ENCODE data around the gene SYNDIG1. TPM values are rescaled to one million over a fixed set of nuclear protein-coding genes. Genes with fewer than 3 reads are reported as not detected.

The SYNDIG1 gene
- total RNA-seq, 1 donor from 2014 or later = 13.7 TPM

DNA sequence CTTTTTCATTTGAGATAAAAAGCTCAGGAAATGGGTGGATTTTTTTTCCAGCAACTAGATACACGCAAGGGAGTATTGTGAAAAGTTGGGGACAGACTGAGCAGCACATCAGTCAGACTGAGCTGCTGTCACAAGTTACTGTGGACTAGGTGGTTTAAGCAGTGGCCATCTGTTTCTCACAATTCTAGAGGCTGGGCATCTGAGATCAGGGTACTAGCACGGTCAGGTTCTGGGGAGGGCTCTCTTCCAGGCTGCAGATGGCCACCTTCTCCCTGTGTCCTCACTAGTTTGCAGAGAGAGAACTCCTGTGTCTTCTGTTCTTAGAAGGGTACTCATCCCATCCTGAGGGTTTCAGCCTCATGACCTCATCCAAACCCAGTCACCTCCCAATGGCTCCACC, 178.3 kb downstream of the SYNDIG1 start:
- H3K9me3 ChIP-seq = peaks cover 0 to 6% of the 10 kb centered on the region in 2 donors
- no peak for DNase-seq (ENCODE audit: low spot score in 2 of 2)
- intact Hi-C loops (cut with DNase I) = no loop called here
- H3K27ac ChIP-seq = no peak overlapping the region
- no peaks in the 10 kb centered on the region for H3K4me1 ChIP-seq
- TF ChIP-seq, protein P1, sequence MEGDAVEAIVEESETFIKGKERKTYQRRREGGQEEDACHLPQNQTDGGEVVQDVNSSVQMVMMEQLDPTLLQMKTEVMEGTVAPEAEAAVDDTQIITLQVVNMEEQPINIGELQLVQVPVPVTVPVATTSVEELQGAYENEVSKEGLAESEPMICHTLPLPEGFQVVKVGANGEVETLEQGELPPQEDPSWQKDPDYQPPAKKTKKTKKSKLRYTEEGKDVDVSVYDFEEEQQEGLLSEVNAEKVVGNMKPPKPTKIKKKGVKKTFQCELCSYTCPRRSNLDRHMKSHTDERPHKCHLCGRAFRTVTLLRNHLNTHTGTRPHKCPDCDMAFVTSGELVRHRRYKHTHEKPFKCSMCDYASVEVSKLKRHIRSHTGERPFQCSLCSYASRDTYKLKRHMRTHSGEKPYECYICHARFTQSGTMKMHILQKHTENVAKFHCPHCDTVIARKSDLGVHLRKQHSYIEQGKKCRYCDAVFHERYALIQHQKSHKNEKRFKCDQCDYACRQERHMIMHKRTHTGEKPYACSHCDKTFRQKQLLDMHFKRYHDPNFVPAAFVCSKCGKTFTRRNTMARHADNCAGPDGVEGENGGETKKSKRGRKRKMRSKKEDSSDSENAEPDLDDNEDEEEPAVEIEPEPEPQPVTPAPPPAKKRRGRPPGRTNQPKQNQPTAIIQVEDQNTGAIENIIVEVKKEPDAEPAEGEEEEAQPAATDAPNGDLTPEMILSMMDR (IDR thresholded peaks at IDR 0.05) = no peak
- H3K27me3 ChIP-seq = no peaks in the 10 kb centered on the region
- H3K4me3 ChIP-seq = no peak overlapping the region
- H3K36me3 ChIP-seq = no peaks in the 10 kb centered on the region

DNA sequence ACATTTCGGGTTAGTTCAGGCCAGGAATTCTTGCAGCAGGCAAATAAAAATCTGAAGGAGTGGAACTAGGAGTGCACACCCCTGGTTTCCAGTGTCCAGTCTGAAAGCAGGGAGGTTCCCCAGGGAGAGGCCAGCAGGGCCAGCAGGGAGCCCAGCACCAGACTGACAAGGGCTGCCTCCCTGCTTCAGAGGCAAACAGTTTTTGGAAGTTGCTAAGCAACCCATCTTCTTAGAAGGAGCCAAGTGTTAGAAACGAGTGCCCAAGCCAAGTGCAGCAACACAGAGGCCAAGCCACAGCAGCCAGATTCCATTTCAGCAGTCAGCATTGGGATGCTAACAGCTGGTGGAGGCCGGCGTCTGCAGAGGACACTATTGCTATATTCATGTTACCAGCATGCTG, 179.1 kb downstream of the SYNDIG1 start:
- Histone ChIP-seq H3K27ac (no peak overlapping the region), H3K4me3 (no peak overlapping the region), H3K4me1 (no peaks in the 10 kb centered on the region), H3K27me3 (no peaks in the 10 kb centered on the region), H3K36me3 (no peaks in the 10 kb centered on the region), H3K9me3 (no peaks in the 10 kb centered on the region)
- intact Hi-C loops (cut with DNase I) = no loop called here
- TF ChIP-seq, protein P1 (IDR thresholded peaks at IDR 0.05) = no peak
- DNase-seq (ENCODE audit: low spot score in 2 of 2) = no peak

DNA sequence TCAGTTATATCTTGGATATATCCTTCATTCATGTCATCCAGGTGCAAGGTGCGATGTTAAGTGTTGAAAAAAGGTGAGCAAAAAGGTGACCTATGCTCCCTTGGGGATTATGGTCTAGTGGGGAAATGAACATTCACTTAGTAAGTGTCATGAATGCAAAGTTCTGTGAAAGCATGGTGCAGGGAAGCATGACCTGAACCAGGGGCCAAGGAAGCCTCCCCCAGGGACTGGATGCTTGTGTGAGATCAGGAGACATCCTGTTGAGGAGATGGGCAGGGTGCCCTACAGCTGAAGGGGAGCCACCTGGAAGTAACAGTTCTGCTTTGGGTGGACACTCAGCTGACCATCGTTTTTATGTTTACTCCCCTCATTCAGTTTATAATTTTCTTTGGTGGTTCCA, 179.5 kb downstream of the SYNDIG1 start:
- H3K4me1 ChIP-seq = no peaks in the 10 kb centered on the region
- intact Hi-C loops (cut with DNase I) = no loop called here
- DNase-seq (ENCODE audit: low spot score in 2 of 2) = no peak
- no peaks in the 10 kb centered on the region for H3K9me3 ChIP-seq
- H3K27me3 ChIP-seq = no peaks in the 10 kb centered on the region
- TF ChIP-seq, protein P1 (IDR thresholded peaks at IDR 0.05) = no peak
- H3K27ac ChIP-seq = no peak overlapping the region
- H3K4me3 ChIP-seq = no peak overlapping the region
- H3K36me3 ChIP-seq = no peaks in the 10 kb centered on the region

DNA sequence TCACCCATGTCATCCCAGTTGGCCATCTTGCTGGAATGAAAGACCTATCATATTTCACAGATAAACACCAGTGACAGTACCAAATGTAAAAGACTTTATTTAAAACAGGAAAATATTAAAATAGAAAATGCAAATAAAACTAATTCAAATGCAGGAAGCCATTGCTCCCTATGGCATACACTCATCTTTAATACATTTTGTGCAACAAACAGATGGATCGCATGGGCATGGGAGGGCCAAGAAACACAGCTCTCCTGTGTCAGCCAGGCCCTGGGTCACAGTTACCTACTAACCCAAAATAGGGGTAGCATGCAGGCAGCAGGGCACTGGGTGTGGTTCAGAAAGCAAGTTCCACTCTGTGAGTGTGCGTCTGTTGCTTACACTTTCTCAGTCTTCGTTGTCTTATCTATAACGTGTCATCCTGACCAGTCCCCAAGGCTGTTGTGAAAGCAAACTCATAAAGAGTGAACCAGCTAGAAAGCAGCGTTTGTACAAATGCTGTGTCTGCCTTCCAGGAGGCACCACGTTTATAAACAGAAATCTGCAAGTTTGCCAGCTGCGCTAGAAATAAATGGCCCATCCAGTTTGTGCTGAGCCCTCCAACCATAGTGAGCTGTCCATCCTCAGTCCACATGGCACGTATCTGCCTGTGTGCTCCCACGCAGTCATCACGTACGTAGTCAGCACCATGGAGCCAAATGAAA, 180.5 kb downstream of the SYNDIG1 start:
- no peak overlapping the region for H3K27ac ChIP-seq
- TF ChIP-seq, protein P1 (IDR thresholded peaks at IDR 0.05) = no peak
- H3K4me1 ChIP-seq = no peaks in the 10 kb centered on the region
- DNase-seq (ENCODE audit: low spot score in 2 of 2) = no peak
- no peaks in the 10 kb centered on the region for H3K27me3 ChIP-seq
- no peaks in the 10 kb centered on the region for H3K36me3 ChIP-seq
- no peaks in the 10 kb centered on the region for H3K9me3 ChIP-seq
- intact Hi-C loops (cut with DNase I) = no loop called here
- H3K4me3 ChIP-seq = peak overlapping the region in 1 of 2 donors; percentile 24

DNA sequence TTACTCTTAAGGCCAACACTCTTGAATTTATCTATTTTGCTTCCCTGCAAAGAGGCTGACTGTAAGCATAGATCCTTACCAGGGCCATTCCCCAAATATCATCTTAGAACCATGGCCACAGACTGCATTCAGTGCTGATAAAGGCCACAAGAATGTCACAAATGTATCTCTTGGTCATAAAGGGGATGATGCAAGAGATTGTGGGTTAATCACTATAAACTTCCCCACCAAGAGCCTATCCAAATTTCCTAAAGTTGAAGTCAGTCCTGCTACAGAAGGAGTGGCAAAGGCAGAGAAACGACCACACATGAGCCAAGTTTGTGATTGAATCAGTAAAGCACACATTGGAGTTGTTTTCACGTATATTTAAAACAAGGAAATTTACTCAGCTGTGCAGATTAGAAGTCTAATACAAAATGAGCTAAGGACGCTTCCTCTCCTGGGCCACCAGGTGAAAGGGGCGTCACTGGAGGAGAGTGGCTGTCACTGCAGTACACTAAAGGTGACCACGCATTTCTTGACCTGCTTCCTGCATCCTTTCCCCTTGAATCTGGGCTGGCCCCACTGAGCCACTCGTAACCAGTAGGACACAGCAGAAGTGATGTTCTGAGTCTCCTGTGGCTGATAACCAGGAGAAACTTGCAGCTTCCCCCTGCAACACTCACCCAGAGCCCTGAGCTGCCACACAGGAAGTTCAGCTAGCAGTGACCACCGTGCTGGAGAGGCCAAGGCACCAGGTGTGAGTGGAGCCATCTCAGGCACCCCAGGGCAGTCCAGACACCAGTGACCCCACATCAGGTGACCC, 181.9 kb downstream of the SYNDIG1 start:
- Histone ChIP-seq H3K4me1 (no peaks in the 10 kb centered on the region), H3K4me3 (no peak overlapping the region), H3K27ac (no peak overlapping the region), H3K9me3 (no peaks in the 10 kb centered on the region), H3K36me3 (no peaks in the 10 kb centered on the region), H3K27me3 (no peaks in the 10 kb centered on the region)
- TF ChIP-seq, protein P1 (IDR thresholded peaks at IDR 0.05) = no peak
- DNase-seq (ENCODE audit: low spot score in 2 of 2) = no peak
- intact Hi-C loops (cut with DNase I) = no loop called here

All from ascending aorta (tissue), 2 donors.